ENCODE measurements around the gene LIPT1. TPM values are rescaled to one million over a fixed set of nuclear protein-coding genes. Genes with fewer than 3 reads are reported as not detected.
A peak's percentile ranks its signal among the peaks of the same experiment; 100 is the strongest.

Gene LIPT1
- total RNA-seq, 1 donor from 2014 or later: 3.4 TPM

DNA sequence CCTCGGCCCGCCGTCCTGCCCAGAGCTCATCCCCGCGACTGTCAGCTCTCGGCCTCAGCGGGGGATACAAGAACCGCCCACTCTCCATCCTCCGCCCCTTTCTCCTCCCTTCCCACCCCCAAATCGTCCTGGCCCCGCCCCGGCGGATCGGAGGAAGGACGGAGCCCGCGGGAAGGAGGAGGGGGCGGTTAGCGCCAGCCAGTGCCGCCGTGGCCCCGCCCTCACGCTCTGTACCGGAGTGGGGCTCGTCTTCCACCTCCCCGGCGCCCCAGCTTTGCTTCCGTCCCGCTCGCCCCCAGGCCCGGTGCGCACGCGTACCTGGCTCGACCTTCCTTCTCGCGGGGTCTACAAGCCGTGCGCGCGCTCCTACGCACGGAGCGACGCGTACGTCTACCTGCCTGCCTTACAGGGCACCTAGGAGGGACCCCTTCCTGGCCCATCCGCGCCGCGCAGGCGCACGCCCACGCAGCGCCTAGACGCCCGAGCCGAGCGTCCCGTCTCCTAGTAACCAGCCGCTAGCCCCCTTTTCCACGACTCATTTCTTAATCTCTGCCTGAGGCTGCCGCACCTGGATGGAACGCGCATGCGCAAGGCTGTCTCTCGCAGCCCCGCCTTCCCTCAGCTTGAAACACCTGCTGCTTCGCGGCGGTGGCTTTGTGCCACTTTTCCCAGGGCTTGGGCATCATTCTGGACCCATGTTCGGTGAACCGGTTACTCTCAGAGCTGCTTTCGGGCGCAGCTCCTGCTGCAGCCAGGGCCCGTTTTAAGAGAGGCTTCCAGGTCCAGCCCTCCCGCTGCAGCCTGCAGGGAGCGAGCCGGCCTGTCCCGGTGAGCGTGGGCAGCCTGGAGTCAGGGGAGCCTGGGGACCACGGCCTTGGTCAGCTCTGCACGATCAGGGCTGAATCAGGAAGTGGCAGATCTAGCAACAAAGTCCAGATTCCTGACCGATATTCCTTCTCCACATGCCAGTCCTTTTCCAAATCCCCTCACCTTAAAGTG lies 13.4 kb upstream of the LIPT1 start, which contains the start of gene C2orf15:
Gene C2orf15 (plus strand): TSS at position 598 of the 999 bp plus-strand sequence. CDS start 8,852 bp downstream, outside the sequence.
- Mint-ChIP-seq H3K27ac (ENCODE audit: unreplicated experiment) (peak within 1 kb of the TSS; percentile 29), H3K36me3 (ENCODE audit: low read depth, unreplicated experiment) (no peaks in the 10 kb centered on the region), H3K4me3 (ENCODE audit: unreplicated experiment) (peak within 1 kb of the TSS; percentile 92), H3K27me3 (ENCODE audit: low read depth, unreplicated experiment) (no peaks in the 10 kb centered on the region), H3K9me3 (ENCODE audit: unreplicated experiment) (peaks cover 2% of the 10 kb centered on the region), H3K4me1 (ENCODE audit: low read depth, unreplicated experiment) (peaks cover 3% of the 10 kb centered on the region)
- Histone ChIP-seq H4K20me1 (ENCODE audit: insufficient read depth, low read length) (no peaks in the 10 kb centered on the region), H3K4me3 (ENCODE audit: insufficient read depth, low read depth, low read length) (peak within 1 kb of the TSS; percentile 88), H3K27me3 (ENCODE audit: insufficient read depth, low read length) (peaks cover 5% of the 10 kb centered on the region), H3K79me2 (ENCODE audit: insufficient read depth, low read length) (no peaks in the 10 kb centered on the region), H3K9me3 (ENCODE audit: insufficient read depth, low read depth, low read length) (no peaks in the 10 kb centered on the region), H3K36me3 (ENCODE audit: insufficient read depth, low read length) (no peaks in the 10 kb centered on the region), H3K27ac (ENCODE audit: low read depth, low read length) (peak within 1 kb of the TSS; percentile 5), H3K4me2 (ENCODE audit: low read length) (peak within 1 kb of the TSS; percentile 89), H3K9ac (ENCODE audit: low read length) (peak within 1 kb of the TSS; percentile 79), H2AFZ (ENCODE audit: low read depth, low read length) (peak within 1 kb of the TSS; percentile 100), H3K4me1 (ENCODE audit: insufficient read depth, low read length) (peaks cover 10% of the 10 kb centered on the region)
- FAIRE-seq (no peak), DNase-seq (ENCODE audit: low read depth) (peak; percentile 69)
- no peak for TF ChIP-seq EZH2 (IDR thresholded peaks at IDR 0.05; ENCODE audit: insufficient read depth, low read length)
- TF ChIP-seq, protein P1, sequence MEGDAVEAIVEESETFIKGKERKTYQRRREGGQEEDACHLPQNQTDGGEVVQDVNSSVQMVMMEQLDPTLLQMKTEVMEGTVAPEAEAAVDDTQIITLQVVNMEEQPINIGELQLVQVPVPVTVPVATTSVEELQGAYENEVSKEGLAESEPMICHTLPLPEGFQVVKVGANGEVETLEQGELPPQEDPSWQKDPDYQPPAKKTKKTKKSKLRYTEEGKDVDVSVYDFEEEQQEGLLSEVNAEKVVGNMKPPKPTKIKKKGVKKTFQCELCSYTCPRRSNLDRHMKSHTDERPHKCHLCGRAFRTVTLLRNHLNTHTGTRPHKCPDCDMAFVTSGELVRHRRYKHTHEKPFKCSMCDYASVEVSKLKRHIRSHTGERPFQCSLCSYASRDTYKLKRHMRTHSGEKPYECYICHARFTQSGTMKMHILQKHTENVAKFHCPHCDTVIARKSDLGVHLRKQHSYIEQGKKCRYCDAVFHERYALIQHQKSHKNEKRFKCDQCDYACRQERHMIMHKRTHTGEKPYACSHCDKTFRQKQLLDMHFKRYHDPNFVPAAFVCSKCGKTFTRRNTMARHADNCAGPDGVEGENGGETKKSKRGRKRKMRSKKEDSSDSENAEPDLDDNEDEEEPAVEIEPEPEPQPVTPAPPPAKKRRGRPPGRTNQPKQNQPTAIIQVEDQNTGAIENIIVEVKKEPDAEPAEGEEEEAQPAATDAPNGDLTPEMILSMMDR (IDR thresholded peaks at IDR 0.05; ENCODE audit: insufficient read depth, low read depth, low read length): no peak

DNA sequence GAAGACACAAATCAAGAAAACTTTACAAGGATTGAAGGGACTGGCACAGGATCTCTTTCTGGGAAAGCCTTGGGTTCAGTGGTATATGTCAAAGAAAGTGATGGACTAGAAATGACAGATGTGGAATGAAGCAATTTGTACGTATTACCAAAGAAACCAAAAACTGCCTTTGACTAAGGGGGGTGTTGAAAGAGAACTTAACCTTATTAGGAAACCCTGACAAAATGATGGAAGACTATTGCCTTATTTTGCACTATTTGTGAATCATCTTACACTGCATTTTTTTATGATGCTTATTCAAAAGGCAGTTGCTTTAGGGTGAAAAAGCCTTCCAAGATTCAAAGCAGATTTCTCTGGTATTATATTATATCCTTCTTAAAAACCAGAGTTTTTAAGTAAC lies 4.1 kb upstream of the LIPT1 start:
- H3K27ac ChIP-seq (ENCODE audit: low read depth, low read length): no peak overlapping the region
- H3K79me2 ChIP-seq (ENCODE audit: insufficient read depth, low read length): peaks cover 1% of the 10 kb centered on the region
- Mint-ChIP-seq H3K4me1 (ENCODE audit: low read depth, unreplicated experiment) (peaks cover 1% of the 10 kb centered on the region), H3K9me3 (ENCODE audit: unreplicated experiment) (no peaks in the 10 kb centered on the region), H3K27me3 (ENCODE audit: low read depth, unreplicated experiment) (no peaks in the 10 kb centered on the region), H3K4me3 (ENCODE audit: unreplicated experiment) (no peak overlapping the region), H3K36me3 (ENCODE audit: low read depth, unreplicated experiment) (no peaks in the 10 kb centered on the region), H3K27ac (ENCODE audit: unreplicated experiment) (no peak overlapping the region)
- H3K9ac ChIP-seq (ENCODE audit: low read length): no peak overlapping the region
- FAIRE-seq (no peak), DNase-seq (ENCODE audit: low read depth) (peak; percentile 20)
- TF ChIP-seq, protein P1 (IDR thresholded peaks at IDR 0.05; ENCODE audit: insufficient read depth, low read depth, low read length): no peak
- TF ChIP-seq EZH2 (IDR thresholded peaks at IDR 0.05; ENCODE audit: insufficient read depth, low read length): no peak
- peaks cover 6% of the 10 kb centered on the region for H3K4me1 ChIP-seq (ENCODE audit: insufficient read depth, low read length)
- no peak overlapping the region for H2AFZ ChIP-seq (ENCODE audit: low read depth, low read length)
- H3K4me2 ChIP-seq (ENCODE audit: low read length): no peak overlapping the region
- no peaks in the 10 kb centered on the region for H3K36me3 ChIP-seq (ENCODE audit: insufficient read depth, low read length)
- H3K4me3 ChIP-seq (ENCODE audit: insufficient read depth, low read depth, low read length): no peak overlapping the region
- H4K20me1 ChIP-seq (ENCODE audit: insufficient read depth, low read length): no peaks in the 10 kb centered on the region
- no peaks in the 10 kb centered on the region for H3K9me3 ChIP-seq (ENCODE audit: insufficient read depth, low read depth, low read length)
- H3K27me3 ChIP-seq (ENCODE audit: insufficient read depth, low read length): no peaks in the 10 kb centered on the region

All from astrocyte (in vitro differentiated cells and primary cell).